GM18507 (cell line): Measurements from ENCODE around the gene PLEKHA8.
"Not testable (repeated sequence)": the region's sequence is repeated elsewhere in the genome, so short reads cannot be mapped to it uniquely, and the experiment has no call there.

Experiments used
- DNase-seq: peaks from one replicate; pipeline ENCODE4 v3.0.0; 2011; ENCODE audit warnings: low read depth; ENCODE audit not compliant: insufficient read length; ENCODE audit errors: extremely low spot score
- FAIRE-seq: peaks from 2 replicates; lab custom pipeline; 2011; peaks lifted over from hg19 to GRCh38; lab: Jason Lieb, UNC

PLEKHA8 gene

DNA sequence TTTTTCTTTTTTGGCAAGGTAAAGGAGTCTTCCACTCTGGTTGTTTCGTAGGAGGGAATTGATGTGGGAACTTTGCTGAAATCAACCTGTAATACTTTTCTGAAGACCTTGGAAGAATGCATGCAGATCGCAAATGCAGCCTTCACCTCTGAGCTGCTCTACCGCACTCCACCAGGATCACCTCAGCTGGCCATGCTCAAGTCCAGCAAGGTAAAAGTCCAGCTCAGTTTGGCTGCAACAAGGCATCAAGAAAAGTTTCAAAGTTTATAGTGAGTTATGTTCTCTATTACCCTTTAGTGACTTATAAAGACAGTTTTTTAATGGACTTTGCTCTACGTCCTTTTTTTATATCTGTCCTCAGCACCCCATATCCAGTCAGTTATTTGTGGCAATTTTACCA lies 21.0 kb downstream of the PLEKHA8 start:
- DNase-seq, result no peak
- FAIRE-seq, result peak; percentile 12

- FAIRE-seq (no peak), DNase-seq (no peak)
These were observed 24.9 kb downstream of the PLEKHA8 start for GRCh38 chr7:30053068-30053467.

DNA sequence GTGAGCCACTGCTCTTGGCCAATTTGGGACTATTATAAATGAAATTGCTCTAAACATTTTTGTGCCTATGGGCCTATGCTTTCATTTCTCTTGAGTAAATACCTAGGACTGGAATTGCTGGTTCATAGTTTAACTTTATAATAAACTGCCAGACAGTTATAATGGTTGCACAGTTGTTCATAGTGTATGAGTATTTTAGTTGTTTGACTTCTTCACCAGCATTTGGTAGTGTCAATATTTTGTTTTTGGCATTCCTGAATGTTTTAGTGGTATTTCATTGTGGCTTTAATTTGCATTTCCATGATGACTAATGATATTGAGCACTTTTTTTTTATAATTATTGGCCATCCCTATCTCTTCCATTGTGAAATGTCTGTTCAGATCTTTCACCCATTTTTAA lies 29.5 kb downstream of the PLEKHA8 start:
- no peak for FAIRE-seq
- no peak for DNase-seq

- not testable (repeated sequence) for DNase-seq
- peak; percentile 76 for FAIRE-seq
These were observed 33.6 kb downstream of the PLEKHA8 start for GRCh38 chr7:30061786-30062185.

- DNase-seq (peak; percentile 7), FAIRE-seq (peak; percentile 74)
These were observed 34.4 kb downstream of the PLEKHA8 start for GRCh38 chr7:30062587-30062986.

DNA sequence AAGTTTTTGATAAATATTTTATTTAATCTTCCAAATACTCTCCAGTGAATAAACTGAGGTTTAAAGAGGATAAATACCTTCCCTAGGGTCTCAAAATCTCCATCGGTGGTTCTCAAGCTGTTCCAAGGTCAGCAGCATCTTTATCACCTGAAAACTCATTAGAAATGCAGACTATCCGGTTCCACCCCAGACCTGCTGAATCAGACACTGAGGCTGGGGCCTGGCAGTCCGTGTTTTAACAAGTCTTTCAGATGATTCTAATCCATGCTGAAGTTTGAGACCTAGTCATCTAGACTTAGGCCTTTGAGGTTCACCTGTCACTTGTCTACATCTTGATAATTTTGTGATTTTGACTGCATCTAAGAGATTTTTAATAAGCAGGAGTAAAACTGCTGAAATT lies 37.5 kb downstream of the PLEKHA8 start:
- DNase-seq, result no peak
- FAIRE-seq, result no peak

DNA sequence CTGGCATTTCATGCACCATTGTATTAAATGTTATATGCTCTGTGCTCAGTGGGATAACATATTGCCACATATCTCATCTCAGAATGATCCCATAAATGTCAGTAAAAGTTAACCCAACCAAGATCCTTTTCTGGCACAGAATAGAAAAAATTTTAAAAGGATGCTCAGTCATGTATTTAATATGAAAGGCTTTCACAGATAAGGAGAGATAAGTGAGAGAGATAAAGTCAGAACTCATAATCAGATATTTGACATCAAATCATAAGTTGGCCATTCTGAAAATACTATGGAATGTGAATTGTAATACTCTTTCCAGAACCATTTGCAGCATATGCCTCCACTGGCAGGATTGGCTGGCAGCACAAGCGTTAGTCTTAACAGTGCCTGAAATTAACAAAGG lies 38.5 kb downstream of the PLEKHA8 start:
- FAIRE-seq (no peak), DNase-seq (no peak)

DNA sequence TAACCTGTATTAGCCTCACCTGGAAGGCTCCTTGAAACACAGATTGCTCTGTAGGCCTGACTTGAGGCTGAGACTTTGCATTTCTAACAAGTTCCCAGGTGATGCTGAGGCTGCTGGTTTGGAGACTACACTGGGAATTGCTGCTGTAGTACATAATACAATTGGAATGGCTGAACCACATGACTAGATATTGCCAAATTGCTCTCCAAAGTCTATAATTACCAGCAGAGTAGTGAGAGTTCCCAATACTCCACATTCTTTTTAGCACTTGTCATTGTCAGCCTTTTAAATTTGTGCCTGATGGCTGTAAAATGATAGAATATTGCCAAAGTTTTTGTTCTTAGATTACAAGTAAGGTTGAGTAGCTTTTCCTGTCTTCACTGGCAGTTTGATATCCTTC lies 39.9 kb downstream of the PLEKHA8 start:
- no peak for FAIRE-seq

DNA sequence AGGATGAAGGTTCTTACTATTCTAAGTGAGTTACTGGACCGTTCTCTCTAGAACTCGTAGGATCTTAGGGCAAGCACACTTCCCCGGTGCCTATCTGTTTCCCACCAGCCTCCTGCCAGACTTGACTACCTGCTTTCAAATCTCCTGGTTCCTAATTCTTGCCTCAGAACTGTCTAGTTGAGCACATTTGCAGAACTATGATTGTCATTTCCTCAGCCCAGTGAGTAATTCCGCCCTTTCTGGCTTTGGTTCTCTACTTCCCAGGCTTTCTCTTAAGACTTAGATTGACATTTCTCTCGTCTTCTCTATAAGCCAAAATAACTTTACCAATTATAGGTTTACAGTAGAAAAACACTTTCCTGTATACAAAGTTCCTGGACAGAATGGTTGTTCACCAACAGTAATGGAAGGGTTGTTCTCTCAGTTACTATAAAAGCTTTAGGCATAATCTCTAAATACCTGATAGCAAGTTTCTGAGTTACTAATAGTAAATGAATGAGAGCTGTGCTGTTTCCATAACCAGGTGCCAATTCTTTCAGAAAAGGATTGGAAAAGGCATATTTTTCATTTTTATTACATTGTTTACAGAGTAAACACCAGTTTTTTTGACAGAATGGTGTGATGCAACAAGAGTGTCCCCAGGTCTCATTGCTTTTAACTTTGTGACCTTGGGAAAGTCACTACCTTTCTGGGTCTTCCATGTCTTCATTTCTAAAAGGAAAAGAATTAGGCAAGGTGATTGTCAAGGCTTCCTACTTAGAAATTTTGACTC lies 41.1 kb downstream of the PLEKHA8 start:
- FAIRE-seq, result no peak
- no peak for DNase-seq

More for the DNA sequence above, 39.9 kb downstream of the PLEKHA8 start:
- no peak for DNase-seq

DNA sequence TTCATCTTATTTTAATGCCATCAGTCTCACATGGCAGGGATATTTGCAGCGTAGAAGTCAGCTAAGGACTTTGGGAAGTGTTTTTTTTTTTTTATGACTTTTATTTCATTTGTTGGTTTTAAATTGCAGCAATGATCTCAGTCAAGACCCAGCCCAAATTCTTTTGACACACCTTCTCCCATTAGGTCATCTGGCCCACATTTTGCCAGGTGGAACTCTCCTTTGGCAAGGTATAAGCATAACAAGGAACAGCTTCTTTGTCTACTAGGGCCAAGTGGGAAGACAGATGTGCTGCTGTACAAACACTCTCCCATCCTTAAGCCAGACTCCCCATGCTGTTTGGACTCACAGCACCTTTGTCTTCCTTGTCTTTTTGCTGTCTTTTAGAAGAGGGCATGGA lies 41.8 kb downstream of the PLEKHA8 start:
- DNase-seq (no peak), FAIRE-seq (no peak)

GRCh38 chr7:30072735-30073134 lies 44.5 kb downstream of the PLEKHA8 start:
- no peak for DNase-seq
- FAIRE-seq, result no peak

DNA sequence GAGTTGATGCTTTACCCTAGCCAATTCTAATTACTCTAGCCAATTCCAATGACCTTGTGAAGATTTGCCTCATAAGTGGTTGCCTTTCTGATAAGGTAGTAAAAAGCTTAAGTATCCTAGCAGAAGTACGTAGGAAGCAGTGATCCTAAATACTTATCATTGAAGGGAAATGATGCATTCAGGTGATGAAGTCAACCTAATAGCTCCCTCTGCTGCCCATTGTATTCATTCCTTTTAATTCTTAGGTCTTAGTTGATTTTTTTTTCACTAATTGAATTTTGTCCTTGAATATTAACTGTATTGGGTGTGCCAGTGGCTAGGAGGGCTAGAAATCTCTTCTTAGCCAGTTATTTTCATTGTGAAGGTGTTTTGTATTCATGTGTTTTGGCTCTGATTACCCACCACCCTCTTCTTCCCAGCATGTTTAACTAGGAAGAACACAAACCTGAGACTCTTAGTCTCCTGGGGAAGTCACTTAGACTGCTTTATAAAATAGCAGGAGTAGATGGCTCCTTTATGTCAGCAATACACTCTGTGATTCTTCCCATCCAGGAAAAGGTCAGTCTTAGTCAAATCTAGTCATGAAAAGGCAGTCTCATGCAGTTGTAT lies 46.3 kb downstream of the PLEKHA8 start:
- peak; percentile 48 for FAIRE-seq
- no peak for DNase-seq

DNA sequence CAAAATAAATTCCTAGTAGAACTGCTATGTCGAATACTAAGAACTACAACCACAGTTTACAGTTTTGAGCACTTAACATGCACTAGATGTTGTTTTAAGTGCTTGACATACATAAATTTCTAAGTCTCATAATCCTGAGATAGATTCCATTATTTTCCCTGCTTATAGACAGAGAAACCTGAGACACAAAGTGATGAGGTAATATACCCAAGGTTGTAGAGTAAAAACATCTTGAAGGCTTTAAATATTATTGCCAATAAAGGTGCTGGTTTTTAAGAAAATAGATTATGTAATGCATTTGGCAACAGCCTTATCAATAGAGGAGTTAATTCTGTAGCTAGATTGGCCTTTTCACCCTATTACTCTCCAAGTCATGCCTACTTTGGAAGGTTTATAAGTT lies 48.2 kb downstream of the PLEKHA8 start:
- no peak for FAIRE-seq
- DNase-seq, result no peak

GRCh38 chr7:30078280-30078679 lies 50.1 kb downstream of the PLEKHA8 start:
- FAIRE-seq (no peak), DNase-seq (no peak)

GRCh38 chr7:30079880-30080279 lies 51.7 kb downstream of the PLEKHA8 start:
- no peak for FAIRE-seq
- DNase-seq, result no peak

- no peak for DNase-seq
These were observed 52.6 kb downstream of the PLEKHA8 start for GRCh38 chr7:30080818-30081217.

GRCh38 chr7:30082686-30083085 lies 54.5 kb downstream of the PLEKHA8 start:
- no peak for FAIRE-seq
- DNase-seq, result no peak

More at GRCh38 chr7:30080818-30081217, 52.6 kb downstream of the PLEKHA8 start:
- no peak for FAIRE-seq

DNA sequence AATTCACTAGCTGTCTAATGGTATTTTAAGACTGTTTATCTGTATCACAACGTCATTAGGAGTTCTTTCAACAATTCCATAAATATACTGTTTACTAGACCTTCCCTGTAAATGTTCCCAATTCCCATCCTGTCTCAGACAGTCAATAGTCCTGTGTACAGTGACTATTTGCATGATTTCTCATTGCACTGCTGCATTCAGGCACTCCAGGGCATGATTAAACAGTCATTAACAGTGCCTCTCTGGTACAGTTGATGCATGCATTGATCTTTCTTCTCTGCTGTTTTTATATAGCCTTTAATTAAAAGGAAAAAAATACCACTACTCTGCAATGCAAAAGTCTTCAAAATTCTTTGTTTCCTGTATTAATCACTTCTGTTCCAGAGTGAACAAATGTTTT lies 55.1 kb downstream of the PLEKHA8 start:
- DNase-seq (no peak), FAIRE-seq (no peak)

DNA sequence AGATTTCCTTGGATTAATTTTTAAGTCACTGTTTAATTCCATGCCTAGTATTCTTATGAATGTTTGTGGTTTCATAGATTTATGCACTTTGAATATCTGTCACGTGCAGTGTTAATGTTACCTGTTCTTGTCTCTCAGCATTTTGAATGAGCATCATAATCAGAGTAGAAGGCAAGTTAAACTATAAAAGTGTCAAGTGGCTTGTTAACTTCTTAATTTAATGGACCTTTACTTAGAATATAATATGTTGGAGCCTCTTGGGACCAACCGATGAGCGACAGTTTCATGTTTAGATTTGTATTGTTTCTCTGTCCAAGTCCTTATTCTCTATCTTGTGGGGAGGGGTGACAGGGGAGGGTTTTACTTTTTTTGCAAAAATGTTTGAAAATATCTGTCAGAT lies 56.0 kb downstream of the PLEKHA8 start:
- FAIRE-seq, result no peak
- DNase-seq, result no peak

DNA sequence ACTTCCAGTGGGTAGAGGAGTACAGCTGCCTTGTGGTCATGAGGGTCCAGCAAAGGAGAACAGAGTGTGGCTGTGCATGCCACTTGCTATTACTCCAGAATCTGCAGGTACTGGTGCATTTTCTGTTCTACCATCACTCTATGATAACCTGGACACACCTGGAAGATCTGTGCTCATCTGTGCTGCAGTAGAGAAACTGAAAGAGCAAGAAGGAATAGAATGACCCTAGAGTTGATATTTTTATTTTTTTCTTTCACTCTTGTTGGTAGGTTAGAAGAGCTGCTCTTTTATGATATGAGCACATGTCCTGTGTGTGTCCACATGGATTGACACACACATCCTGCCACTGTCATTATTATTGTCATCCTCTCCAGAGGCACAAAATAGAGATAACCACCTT lies 58.3 kb downstream of the PLEKHA8 start:
- FAIRE-seq (no peak), DNase-seq (no peak)

- FAIRE-seq (no peak), DNase-seq (no peak)
These were observed 59.2 kb downstream of the PLEKHA8 start for GRCh38 chr7:30087371-30087770.
